SH-SY5Y (cell line): Measurements from ENCODE around the gene IGSF3.

Experiments
- GATA2 ChIP-seq: IDR thresholded peaks from 2 replicates; pipeline ENCODE4 v1.6.1; 2011; ENCODE audit warnings: mild to moderate bottlenecking, low read depth, low read length
- GATA3 ChIP-seq: IDR thresholded peaks from 2 replicates; pipeline ENCODE4 v1.6.1; 2011; ENCODE audit warnings: low read depth, mild to moderate bottlenecking, low read length, moderate library complexity

Gene IGSF3

DNA sequence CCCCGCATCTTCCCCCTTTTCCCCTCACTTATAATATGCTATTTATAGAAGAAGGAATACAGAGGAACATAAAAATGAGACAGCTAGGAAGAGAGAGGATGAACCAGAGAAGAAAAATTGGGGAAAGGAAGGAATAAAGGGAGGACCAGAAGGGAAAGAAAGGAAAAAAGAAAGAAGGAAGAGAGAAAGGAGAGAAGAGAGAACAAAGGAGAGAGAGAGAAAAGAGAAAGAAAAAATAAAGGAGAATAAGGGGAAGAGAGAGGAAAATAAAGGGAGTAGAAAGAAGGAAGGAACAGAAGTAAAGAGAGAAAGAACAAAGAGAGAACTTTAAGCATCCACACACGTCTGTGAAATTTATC, 11.2 kb upstream of the IGSF3 start:
- TF ChIP-seq GATA3 (no peak), GATA2 (no peak)

DNA sequence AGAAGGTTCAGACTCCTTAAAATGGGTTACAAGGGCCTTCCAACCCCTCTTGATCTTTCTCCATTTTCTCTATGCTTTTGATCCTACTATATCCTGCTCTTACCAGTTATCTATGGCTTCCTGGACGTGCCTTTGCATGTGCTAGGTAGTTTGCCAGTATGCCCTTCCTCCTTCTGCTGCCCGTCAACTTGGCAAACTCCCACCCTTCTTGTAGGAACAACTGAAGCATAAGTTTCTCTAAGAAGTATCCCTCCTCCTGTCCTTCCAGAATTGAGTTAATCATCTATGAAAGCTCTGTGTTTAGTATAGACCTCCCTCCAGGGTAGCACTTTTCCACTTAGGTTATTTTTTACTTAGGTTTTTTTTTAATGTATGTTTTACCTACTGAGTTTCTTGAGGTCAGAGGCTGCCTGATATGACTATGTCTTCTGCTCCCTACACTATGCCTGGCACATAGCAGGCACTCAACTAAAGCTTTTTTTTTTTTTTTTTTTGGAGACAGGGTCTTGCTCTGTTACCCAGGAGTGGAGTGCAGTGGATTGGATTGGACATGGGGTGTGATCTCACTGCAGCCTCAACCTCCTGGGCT, 10.0 kb upstream of the IGSF3 start:
- TF ChIP-seq GATA3 (no peak), GATA2 (no peak)

DNA sequence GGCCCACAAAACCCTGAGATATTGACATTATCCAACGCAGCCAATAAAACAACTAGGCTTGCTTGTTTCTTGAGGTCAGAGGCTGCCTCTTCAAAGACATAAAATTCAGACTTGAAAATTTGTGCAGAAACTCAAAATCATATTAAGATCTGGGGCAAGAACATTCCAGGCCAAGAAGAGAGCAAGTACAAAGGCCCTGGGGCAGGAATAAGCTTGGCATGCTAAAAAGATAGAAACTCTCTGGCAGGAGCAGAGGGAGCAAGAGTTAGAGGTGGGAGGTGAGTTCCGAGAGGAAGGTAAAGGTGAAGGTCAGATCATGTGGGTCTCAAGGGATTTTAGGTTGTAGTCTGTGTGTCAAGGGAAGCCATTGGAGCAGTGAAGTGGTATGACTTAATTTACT, 8.8 kb upstream of the IGSF3 start:
- TF ChIP-seq GATA2 (no peak), GATA3 (no peak)

GRCh38 chr1:116674751-116675150, 7.2 kb upstream of the IGSF3 start:
- TF ChIP-seq GATA3, result no peak

- TF ChIP-seq GATA3 (no peak), GATA2 (no peak)
These were observed 6.5 kb upstream of the IGSF3 start for GRCh38 chr1:116674011-116674531.

DNA sequence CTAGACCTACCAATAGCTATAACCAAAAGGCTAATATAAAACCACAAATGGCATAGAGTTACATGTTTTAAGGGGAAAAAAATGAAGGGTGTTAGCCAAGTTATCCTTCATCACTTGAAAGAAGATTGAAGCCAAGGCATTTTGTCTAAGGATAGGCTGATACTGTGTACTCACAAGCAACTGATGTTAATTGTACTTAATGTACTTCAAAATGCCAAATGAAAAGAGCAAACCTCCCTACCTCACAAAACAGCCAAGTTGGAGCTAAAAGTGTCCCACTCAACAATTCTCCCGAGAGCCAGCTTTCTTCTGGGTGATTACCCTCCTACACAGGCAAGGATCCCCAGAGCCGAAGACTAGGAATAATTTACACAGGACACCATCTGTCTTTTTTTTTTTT, 4.4 kb upstream of the IGSF3 start:
- no peak for TF ChIP-seq GATA2
- no peak for TF ChIP-seq GATA3

- TF ChIP-seq GATA2, result no peak
- TF ChIP-seq GATA3, result no peak
These were observed 3.7 kb upstream of the IGSF3 start for GRCh38 chr1:116671072-116671760.

GRCh38 chr1:116668277-116668676, 744 bp upstream of the IGSF3 start:
- no peak for TF ChIP-seq GATA2
- no peak for TF ChIP-seq GATA3

- TF ChIP-seq GATA3, result no peak
- no peak for TF ChIP-seq GATA2
These were observed 407 bp downstream of the IGSF3 start for GRCh38 chr1:116667078-116667574.

- TF ChIP-seq GATA3, result no peak
- TF ChIP-seq GATA2, result peak; percentile 89
These were observed 1.1 kb downstream of the IGSF3 start for GRCh38 chr1:116666187-116667077.

GRCh38 chr1:116664978-116665371, 2.6 kb downstream of the IGSF3 start:
- TF ChIP-seq GATA3 (no peak), GATA2 (no peak)

DNA sequence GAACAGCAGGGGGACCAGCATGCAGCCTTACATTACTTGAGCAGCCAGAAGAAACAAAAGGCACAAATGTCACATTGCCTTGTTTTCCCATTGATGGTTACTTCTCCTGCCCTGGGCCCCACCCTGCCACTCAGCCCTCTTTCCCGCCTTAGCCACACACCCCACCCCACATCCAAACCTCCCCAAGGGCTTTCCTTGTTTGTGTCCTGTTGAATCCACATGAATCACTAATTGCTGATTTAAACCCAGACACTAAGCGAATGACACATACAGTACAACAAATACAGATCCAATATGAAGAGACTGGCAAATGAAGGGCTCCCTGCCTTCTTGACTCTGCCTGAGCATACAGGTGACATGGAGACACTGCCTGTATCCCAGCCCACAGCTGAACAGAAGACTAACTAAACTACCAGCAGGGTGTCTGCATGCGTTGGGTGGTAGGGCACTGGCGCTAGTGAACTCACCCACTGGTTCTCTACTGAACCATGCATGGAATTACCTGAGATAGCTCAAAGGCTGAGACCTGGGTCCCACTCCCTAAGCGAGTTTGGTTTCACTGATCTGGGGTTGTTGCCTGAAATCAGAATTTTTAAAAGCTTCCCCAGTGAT, 3.1 kb downstream of the IGSF3 start:
- TF ChIP-seq GATA2 (no peak), GATA3 (no peak)

DNA sequence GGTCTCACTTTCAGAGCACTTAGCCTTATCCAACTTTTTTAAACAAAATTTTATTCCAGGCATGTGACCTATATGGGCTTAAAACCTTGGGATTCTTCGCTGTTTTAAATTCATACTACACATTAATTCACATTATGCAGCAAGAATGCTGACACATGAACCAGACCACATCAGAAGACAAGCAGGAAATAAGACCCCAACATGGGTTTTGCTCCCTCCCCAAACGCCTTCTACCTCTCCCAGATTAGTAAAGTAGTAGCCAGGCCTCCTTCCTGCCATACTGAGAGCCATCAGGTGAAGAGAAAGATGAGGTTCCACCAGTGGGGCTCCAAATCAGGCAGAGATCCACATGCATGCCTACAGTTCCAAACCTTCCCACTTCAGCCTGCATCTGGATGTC, 3.7 kb downstream of the IGSF3 start:
- TF ChIP-seq GATA3 (no peak), GATA2 (no peak)

DNA sequence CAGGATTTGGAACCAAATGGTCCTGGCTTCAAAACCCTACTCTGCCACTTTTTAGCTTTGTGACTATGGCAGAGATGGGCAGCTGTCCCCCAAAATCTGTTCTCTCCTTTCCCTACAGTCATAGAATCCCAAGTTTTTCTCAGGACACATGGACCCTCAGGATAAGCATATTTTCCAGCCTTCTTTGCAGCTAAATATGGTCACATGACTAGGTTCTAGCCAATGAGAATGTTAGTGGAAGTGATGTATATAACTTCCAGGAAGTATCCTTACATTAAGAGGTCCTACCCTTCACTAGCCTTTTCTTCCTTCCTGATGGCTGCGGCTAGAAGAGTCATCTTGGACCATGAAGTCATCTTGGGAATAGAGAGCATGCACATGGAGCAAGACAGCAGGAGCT, 5.9 kb downstream of the IGSF3 start:
- TF ChIP-seq GATA3 (no peak), GATA2 (no peak)

GRCh38 chr1:116654351-116654750, 13.2 kb downstream of the IGSF3 start:
- TF ChIP-seq GATA3 (no peak), GATA2 (no peak)
